OCI-LY3 (cell line): ENCODE measurements around the gene SLC25A25.

Source experiments
- H2AFZ ChIP-seq: fragments of 200-600, 300-600 bp; shearing (Covaris generic); 2 replicates; pipeline ENCODE4 v1.6.0; 2014; ENCODE audit warnings: antibody characterized with exemption, low read depth, low read length
- H3K27ac ChIP-seq: fragments of 200-600, 300-600 bp; sonication (generic); 2 replicates; pipeline ENCODE4 v1.5.1; 2014; ENCODE audit warnings: mild to moderate bottlenecking, low read length, moderate library complexity, mixed read lengths
- H3K27me3 ChIP-seq: fragments of 200-600, 300-600 bp; sonication (generic); 2 replicates; pipeline ENCODE4 v1.6.1; 2014; ENCODE audit warnings: low read depth, low read length, mixed read lengths
- H3K36me3 ChIP-seq: fragments of 200-600, 300-600 bp; sonication (generic); replicated peaks from 2 replicates; pipeline ENCODE3; 2014; ENCODE audit warnings: low read depth, low read length, mixed read lengths
- H3K4me1 ChIP-seq: fragments of 300-600, 200-600 bp; sonication (generic); 2 replicates; pipeline ENCODE4 v1.6.1; 2014; ENCODE audit warnings: low read length, mixed read lengths
- H3K4me2 ChIP-seq: fragments of 200-600, 300-600 bp; sonication (generic); 2 replicates; pipeline ENCODE4 v1.6.1; 2014; ENCODE audit warnings: low read length, mixed read lengths
- H3K4me3 ChIP-seq: fragments of 300-600, 200-600 bp; sonication (generic); 2 replicates; pipeline ENCODE4 v1.5.1; 2014; ENCODE audit warnings: antibody characterized with exemption, mild to moderate bottlenecking, low read length, moderate library complexity
- H3K79me2 ChIP-seq: fragments of 300-600, 200-600 bp; shearing (Covaris generic); 2 replicates; pipeline ENCODE4 v1.6.1; 2014; ENCODE audit warnings: mild to moderate bottlenecking, low read length, mixed read lengths
- H3K9ac ChIP-seq: fragments of 300-600, 200-600 bp; shearing (Covaris generic); 2 replicates; pipeline ENCODE4 v1.6.0; 2014; ENCODE audit warnings: mild to moderate bottlenecking, low read length, moderate library complexity
- H3K9me3 ChIP-seq: fragments of 200-600, 300-600 bp; shearing (Covaris generic); 2 replicates; pipeline ENCODE4 v1.6.1; 2014; ENCODE audit warnings: low read length, mixed read lengths; ENCODE audit not compliant: insufficient read depth
- H4K20me1 ChIP-seq: fragments of 200-600, 300-600 bp; sonication (generic); 2 replicates; pipeline ENCODE4 v1.6.1; 2016; ENCODE audit warnings: low read length, mixed read lengths; ENCODE audit not compliant: insufficient read depth
- EZH2phosphoT487 ChIP-seq: fragments of 200-600 bp; shearing (Covaris generic); IDR thresholded peaks from 2 replicates; pipeline ENCODE4 v1.6.1; 2018; ENCODE audit warnings: antibody characterized with exemption, mixed run types, low read depth
- TF ChIP-seq, protein P1 (sequence below): fragments of 200-600, 300-600 bp; sonication (generic); IDR thresholded peaks from 2 replicates; pipeline ENCODE4 v1.5.1; 2014; ENCODE audit warnings: antibody characterized with exemption, low read length, low read depth

SLC25A25 gene

DNA sequence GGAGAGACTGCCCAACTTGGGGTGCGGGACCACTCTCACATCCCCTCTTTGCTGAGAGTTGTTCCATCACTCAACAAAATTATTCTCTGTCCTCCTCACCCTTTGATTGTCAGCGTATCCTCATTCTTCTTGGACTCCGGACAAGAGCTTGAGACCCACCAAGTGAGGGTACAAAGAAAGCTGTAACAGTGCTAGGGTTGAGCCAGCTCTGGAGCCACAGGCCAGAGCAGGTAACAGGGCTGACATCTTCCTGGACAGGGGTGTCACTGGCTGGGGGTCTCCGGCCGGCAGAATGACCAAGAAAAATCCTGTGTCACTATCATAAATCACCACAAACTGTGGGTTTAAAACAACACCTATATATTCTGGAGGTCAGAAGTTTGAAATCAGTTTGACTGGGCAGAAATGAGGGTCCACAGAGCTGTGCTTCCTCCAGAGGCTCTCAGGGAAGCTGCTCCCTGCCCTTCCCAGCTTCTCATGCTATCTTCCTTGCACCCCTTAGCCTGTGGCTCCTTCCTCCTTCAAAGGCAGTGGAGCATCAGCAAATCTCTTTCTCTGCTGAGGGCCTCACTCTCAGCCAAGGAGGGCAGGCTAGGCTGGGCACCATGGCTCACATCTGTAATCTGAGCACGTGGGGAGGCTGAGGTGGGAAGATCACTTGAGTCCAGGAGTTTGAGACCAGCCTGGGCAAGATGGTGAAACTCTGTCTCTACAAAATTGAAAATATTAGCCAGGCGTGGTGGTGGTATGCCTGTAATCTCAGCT is 87.9 kb downstream of the SLC25A25 start:
- no peak overlapping the region for H2AFZ ChIP-seq

More for the DNA sequence above, 87.9 kb downstream of the SLC25A25 start:
- Histone ChIP-seq H3K9me3 (no peaks in the 10 kb centered on the region), H3K9ac (no peak overlapping the region), H3K79me2 (peaks cover 5% of the 10 kb centered on the region), H3K36me3 (no peaks in the 10 kb centered on the region), H4K20me1 (no peaks in the 10 kb centered on the region), H3K27ac (no peak overlapping the region), H3K4me3 (no peak overlapping the region), H3K4me2 (no peak overlapping the region), H3K27me3 (no peaks in the 10 kb centered on the region), H3K4me1 (peaks cover 8% of the 10 kb centered on the region; the same call in 1 of the 2 replicates)
- TF ChIP-seq, protein P1, sequence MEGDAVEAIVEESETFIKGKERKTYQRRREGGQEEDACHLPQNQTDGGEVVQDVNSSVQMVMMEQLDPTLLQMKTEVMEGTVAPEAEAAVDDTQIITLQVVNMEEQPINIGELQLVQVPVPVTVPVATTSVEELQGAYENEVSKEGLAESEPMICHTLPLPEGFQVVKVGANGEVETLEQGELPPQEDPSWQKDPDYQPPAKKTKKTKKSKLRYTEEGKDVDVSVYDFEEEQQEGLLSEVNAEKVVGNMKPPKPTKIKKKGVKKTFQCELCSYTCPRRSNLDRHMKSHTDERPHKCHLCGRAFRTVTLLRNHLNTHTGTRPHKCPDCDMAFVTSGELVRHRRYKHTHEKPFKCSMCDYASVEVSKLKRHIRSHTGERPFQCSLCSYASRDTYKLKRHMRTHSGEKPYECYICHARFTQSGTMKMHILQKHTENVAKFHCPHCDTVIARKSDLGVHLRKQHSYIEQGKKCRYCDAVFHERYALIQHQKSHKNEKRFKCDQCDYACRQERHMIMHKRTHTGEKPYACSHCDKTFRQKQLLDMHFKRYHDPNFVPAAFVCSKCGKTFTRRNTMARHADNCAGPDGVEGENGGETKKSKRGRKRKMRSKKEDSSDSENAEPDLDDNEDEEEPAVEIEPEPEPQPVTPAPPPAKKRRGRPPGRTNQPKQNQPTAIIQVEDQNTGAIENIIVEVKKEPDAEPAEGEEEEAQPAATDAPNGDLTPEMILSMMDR: no peak
- TF ChIP-seq EZH2phosphoT487: no peak
